Brain pericyte (primary cell): ENCODE results near the gene R3HDM2.

Source experiments
- DNase-seq: peaks from one replicate; pipeline ENCODE4 v3.0.0-alpha.2; 2012; ENCODE audit warnings: low read depth, low spot score

Gene R3HDM2

DNA sequence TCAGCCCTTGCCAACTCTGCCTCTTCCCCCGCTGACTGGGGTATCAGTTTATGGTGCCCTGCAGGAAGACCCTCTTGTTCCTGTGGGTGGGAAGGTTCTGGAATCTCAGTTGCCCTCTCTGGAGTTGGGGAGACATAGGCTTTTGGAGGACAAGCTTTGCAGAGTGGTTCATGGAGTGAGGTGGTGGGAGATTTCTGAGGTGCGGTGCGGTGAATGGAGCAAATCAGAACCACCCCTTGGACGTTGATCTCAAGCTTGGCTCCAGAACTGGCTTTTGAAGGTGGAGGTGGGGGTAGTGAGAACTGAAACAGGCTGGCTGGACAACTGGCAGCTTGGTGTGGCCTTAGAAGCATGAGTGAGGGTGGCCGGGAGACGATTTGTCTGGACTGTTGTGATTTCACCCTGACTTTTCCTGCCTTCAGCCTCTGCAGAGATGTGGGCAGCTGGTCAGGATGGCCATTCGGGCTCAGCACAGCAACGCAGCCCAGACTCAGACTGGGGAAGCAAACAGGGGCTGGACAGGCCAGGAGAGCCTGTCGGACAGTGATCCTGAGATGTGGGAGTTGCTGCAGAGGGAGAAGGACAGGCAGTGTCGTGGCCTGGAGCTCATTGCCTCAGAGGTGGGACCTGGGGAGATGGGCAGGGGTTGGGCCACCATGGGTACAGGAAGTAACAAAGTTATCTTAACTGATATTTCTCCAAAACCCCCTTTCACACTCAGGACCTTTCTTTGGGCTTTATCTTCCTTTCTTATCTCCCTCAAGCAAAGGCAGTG, 200.3 kb downstream of the R3HDM2 start:
- no peak for DNase-seq

DNA sequence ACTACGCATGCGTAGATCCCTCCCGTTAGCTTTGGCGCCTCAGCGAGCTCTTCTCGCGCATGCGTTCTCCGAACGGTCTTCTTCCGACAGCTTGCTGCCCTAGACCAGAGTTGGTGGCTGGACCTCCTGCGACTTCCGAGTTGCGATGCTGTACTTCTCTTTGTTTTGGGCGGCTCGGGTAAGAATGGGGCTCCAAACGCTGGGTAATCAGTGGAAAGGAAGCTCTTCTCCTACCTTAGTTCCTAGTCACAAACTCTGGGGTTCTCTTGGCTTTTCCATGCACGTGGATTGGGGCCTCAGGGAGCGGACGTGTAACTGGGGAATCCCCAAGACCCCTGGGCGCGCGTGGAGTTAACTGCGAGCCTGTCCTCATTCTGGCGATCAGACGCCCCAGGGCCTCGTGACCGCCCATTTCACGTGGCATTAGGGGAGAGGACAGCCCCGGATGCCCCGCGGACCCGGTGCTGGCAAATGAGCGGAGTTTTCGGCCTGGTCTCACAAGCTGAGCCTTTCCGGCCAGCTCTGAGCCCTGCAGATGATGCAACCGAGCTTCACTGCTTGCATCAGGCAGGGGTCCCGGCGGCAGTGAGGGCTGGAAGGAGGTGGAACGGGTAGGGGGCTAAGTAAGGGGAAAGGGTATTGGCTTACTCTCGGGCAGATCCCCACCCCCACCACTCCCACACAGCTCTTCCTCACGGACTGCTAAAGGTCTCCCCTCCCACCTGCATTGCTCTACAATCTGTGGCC, 201.0 kb downstream of the R3HDM2 start, which contains the start of gene SHMT2:
Gene SHMT2, plus strand, starts transcription at position 78 of the 747 bp plus-strand sequence. Its CDS starts 68 bp downstream, at position 146.
- peak; percentile 79 for DNase-seq

DNA sequence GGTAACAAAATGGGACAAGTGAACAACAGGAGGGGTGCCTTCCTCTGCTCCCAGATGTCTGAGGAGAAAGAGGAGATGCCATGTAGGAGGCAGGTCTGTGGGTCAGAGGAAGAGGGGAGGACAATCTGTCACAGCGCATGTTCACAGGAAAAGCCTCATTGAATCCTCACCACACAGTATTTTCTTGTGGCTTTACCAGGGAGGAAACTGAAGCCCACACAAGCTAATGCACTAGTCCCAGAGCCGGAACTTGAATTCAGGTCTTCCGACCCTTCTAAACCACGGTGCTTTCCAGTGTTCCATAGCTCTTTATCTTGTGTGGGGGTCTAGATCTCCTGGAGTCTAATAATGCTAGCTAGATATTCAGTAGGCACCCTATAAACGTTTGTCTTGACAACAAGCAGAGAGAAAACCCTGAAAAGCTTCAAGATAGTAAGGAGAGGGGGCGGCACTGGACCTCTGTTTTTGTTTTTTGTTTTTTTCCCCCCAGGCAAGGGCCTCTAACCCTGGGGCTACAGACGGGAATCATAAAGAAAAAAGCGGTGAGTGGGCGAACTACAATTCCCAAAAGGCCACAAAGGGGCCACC, 201.7 kb downstream of the R3HDM2 start:
- DNase-seq = no peak

DNA sequence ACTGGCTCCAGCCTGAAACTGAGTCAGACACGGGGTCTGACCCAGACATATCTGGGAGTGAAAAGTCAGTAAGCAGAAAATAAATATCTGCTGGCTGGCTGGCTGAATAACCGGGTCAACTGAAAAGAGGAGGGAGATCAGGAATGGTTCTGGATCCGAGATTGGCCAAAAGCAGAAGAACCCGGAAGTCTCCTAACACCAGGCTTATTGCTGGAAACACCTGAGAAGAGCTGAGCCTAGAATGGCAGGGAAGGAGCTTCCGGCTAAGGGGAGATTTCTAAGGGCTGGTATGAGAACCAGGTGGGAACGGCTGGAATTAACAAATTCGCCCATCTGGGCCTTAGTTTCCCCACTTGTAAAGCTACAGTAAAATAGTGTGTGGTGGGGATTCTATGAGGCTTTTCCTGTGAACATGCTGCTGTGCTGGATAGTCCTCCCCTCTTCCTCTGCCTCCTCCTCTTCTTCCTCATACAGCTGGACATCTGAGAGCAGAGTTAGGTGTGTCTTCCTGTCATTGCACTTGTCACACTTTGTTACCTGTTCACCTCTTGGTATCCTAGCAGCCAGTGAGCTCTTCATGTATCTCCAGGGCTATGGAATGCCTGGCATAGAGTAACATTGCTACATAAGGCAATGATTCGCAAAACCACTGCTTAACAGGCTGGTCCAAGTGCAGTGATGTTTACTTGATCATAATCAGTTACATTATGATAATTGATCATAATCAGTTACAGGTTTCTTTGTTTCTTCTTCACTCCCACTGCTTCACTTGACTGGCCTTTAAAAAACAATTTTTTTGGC, 203.3 kb downstream of the R3HDM2 start:
- DNase-seq = no peak

DNA sequence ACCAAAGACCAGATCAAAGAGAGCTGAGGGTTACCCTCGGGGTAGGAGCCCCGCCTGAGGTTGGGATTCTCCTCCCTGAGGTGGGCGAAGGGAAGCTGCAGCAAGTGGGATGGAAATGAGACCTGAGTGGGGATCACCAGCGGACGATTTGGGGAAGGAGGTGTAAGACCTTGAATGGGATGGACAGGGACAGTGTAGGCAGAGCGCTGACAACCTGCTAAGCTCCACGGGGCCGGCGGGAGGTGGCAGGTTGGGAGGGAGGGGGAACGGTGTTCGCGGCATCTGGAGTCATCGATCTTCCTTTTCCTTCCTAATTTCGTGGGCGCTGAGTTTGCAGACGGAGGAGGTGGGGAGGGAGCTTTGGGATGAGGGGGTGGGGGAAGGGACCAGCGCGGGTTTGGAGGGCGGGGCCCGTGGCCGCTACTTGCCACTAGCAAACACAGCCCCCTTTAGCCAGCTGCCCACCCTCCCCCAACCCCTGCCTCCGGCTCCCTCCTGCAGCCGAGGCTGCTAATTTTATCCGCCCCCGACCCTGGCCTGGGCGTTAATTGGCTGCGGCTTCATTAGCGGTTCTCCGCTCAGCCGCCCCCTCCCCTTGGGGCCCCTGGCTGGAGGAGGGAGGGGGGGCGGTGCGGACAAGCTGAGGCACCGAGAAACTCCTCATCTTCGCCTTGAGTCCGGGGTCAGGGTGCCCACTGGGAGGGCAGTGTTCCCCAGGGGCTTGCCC, 204.1 kb downstream of the R3HDM2 start:
- DNase-seq = no peak

DNA sequence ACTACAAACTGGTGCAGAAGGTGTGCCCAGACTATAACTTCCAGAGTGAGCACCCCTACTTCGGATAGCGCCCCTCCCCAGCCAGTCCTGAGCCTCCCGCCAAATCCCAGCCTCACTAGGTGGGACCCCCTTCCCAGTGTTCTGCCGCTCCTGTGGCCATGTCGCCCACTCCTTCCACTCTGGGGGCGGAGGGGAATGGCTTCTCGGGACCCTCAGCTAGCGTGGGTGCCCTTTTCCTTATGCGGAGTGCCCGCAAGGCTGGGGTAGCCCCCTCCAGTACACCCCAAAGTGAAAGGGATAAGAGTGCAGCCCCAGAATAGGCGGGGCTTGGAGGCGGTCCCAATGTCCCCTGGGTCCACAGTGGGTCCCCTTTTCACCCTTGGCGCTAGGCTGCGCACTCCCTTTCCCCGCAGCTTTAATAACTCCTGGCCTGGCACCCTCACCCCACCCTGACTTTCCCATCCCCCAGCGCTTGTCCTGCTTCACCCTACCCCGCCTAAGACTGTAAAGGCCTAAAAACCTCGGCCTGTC, 205.1 kb downstream of the R3HDM2 start:
- DNase-seq = no peak

DNA sequence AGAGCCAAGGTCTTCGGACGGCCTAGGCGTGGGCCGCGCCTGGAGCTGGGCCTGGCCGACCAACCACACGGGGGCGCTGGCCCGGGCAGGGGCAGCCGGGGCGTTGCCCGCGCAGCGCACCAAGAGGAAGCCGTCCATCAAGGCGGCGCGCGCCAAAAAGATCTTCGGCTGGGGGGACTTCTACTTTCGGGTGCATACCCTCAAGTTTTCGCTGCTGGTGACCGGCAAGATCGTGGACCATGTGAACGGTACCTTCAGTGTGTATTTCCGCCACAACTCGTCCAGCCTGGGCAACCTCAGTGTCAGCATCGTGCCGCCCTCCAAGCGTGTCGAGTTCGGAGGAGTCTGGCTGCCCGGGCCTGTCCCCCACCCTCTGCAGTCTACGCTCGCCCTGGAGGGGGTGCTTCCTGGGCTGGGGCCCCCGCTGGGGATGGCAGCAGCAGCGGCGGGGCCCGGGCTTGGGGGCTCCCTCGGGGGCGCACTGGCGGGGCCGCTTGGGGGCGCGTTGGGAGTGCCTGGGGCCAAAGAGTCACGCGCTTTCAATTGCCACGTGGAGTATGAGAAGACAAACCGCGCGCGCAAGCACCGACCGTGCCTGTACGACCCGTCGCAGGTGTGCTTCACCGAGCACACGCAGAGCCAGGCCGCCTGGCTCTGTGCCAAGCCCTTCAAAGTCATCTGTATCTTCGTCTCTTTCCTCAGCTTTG, 205.7 kb downstream of the R3HDM2 start:
- no peak for DNase-seq

DNA sequence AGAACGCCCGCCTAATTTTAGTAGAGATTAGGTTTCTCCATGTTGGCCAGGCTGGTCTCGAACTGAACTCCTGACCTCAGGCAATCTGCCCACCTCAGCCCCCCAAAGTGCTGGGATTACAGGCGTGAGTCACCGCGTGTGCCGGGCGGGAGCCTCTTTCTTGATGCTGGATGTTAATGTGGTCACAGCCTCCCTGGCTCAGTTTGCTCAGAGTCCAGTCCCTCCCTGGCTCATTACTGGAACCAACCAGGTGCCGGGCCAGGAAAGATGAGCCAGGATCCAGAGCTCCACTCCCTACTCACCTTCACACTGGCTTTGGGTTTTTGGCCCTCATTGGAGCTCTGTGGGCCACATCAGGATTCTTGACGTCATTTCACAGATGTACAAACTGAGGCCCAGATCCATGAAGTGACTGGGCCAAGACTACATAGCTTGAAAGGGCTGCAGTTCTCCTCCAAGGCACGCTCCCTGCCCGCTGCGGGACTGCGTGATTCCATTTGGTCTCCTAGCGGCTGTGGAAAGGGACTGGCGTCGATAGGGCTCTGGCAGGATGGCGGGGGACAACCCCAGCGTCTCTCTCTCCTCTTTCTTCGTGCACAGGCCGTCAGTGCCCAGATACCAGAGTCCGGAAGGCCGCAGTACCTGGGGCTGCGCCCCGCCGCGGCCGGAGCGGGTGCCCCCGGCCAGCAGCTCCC, 206.4 kb downstream of the R3HDM2 start:
- no peak for DNase-seq

DNA sequence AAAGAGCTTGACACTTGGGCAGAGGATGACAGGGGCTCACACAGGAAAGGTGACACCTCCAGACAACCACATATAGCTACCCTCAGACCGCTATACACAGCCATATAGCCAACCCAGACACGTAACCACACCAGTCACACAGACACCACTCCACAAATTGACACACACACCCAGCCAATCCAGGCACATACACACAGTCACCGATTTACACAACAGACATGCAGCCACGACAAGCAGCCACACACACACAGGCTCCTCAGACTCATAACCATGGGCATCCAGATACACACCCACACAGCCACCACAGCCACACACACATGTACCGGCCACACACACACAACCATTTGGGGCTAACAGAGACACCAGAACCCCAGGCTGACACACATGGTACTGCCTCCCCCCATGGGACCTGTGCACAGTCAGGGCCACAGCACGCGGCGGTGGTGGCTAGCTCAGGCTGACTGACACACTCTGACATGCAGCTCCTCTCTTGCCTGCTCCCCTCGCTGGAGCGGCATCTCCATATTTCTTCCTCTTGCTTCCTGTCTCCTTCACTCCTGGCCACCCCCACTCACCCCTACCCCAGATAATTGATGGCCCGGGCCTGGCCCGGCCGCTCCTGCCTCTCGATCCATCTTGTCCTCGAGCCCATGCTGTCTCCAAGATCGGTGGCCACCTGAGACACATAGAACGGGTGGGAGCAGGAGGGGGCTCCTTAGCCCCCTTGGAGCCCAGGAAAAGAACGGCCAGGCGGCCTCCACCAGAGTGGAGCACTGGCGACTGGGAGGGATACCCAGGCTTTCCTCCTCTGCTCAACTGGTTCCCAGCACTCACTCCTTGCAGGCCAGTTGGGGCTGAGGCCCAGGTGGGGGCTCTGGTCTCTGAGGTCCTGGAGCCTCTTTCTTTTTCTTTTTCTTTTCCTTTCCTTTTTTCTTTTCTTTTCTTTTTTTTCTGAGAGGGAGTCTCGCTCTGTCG, 207.4 kb downstream of the R3HDM2 start:
- DNase-seq = no peak

DNA sequence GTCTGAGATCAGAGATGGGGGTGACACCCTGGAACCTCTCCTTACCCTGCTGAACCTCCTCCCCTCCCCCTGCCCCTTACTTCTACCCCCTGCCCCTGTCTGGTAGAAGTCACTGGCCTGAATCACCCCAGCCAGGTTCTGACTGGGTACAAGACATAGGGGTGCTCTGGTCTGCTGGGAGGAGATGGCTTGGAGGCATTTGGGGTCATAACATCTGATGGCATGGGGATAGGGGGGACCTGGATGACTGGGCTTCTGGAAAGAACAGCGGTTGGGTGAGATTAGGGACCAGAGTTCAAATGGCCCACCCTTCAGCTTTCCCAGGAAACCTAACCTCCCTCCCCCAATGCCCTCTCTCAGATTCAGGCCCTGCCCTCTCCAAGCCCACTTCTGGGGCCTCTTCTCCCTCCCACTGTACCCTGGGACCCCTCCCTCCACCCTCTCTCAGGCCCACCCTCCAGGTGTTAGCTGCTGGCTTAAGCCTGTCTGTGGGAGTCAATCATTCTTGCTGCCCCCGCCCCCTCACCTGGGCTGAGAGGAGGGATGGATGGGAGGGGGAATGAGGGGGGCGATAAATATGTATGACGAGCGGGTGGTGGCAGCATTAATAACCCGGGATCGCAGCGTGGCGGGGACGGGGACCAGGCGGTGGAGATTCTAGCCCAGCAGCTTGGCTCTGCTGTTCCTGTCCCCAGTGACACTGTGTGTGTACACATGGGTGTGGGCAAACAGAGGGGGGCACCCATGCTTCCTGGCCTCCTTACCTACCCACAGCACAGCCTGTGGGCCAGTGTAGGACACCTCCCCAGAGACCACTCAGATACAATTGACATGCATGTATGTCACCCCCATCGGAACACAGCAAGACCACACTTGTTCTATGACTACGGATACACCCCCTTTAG, 208.3 kb downstream of the R3HDM2 start:
- no peak for DNase-seq

DNA sequence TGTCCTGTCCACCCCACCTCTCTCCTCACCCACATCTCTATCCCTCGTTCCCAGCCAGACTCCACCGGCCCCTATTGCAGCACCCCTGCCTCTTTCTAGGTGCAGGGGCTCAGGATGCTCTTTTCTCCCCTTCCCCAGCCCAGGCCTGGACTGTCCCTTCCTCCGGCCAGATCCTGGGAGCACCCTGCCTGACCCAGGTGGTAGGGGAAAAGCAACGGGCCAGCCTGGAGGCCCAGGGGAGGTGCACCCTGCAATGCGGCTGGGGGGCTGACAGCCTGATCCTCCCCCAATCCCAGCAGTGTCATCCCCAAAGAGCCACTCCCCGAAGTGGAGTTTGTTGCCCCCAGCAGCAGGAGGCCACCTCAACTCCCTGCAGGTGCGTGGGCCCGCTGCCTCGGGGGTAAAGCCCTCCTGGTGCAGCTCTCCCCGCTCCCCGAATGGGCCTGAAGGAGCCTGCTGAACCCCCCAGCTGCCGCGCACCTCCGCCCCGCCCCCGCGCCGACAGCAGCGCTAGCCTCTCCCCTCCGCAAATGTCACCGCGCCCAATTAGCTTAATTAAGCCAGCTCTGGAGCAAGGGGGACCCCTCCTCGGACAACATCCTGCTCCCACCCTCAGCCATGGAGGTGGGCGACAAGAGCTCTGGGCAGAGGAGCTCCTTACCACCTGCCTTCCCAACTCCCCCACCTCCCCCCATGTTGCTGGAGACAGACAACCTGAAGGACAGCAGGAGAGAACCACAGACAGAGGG, 209.5 kb downstream of the R3HDM2 start:
- no peak for DNase-seq

DNA sequence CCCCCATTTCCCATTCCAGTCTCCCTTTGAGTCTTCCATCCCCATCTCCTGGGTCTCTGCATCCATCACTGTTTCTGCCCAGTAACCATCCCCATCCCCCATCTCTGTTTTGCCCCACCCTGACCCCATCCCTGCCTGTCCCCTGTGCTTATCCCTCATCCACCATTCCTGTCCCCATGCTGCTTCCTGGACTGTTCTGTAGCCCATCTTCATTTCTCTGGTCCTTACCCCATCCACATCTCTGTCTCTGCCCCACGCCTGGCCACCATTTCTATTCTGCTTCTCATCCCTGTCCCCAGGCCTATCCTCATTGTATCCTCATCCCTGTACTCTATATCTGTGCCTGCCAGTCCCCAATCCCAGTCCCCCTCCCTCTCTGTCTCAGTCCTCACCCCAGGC, 210.1 kb downstream of the R3HDM2 start:
- no peak for DNase-seq

DNA sequence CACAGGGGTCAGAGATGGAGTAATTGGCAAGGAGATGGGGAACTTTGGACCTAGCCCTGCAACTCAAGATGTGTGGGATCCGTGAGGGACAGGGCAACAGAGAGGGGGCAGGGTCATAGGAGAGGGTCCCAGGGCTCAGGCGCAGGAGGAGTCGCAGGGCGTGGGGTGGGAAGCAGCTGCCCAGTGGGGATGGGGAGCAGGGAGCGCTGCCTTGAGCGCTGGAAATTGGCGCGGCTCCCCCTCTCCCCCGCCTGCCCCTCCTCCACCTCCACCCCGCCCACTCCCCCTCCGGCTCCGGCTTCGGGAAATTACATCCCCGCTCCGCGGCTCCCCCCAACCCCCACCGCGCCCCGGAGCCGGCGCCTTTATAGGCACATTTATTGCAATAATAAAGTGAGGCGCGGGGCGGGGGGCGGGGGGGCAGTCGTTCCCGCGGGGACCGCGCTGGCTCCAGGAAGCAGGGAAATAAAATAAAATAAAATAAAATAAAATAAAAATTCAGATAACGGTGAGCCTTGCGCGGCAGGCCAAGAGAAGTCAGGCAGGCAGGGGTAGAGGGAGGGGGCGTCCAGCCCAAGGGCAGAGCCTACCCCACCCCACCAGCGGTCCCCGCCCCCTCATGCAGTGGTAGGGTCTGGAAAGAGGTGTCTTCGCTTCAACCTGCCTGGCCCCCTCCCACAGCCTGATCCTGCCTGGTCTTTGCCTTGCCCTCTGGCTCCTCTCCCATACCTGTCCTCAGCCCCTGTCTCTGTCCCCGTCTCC, 210.7 kb downstream of the R3HDM2 start:
- DNase-seq = no peak

DNA sequence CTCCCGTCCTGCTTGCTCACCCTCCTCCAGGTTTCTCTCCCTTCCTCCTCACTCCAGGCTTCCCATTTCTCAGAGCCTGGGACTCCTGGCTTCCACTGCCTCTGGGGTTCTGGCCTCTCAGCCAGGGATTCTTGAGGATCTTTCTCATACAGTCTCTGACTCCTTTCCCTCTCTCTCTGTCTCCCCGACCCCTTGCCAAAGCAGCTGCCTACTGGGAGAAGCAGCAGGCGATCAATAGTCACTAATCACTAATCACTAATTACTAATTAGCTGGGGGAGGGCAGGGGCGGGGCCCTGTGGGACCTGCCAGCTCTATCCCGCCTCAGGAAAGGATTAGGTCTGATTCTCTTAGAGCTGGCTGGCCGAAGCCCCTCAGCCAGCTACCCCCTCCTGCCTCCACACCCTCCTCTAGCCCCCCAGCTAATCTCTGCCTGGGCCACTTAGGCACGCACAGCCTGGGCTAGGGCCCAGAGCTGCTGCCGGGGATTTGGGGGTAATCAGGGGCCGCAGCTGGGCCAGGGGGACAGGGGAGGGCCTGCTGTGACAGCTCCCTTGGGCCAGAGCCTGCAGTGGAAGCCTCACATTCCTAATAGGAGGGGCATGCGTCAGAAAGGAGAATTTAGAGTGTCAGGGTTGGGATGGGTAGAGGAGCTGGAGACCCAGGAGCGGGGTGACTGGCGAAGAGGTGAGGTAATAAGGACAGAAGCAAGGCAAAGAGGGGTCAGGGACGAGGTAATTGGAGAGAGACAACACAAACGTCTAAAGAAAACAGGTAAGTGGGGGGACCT, 211.4 kb downstream of the R3HDM2 start:
- no peak for DNase-seq
